SW480 (cell line): ENCODE results near the gene ZFP3.
A peak's percentile ranks its signal among the peaks of the same experiment; 100 is the strongest.
"Not testable (repeated sequence)": the region's sequence is repeated elsewhere in the genome, so short reads cannot be mapped to it uniquely, and the experiment has no call there.

Source experiments
- DNase-seq: peaks from one replicate; pipeline ENCODE4 v3.0.0-alpha.2; 2016; ENCODE audit warnings: low spot score

The ZFP3 gene

DNA sequence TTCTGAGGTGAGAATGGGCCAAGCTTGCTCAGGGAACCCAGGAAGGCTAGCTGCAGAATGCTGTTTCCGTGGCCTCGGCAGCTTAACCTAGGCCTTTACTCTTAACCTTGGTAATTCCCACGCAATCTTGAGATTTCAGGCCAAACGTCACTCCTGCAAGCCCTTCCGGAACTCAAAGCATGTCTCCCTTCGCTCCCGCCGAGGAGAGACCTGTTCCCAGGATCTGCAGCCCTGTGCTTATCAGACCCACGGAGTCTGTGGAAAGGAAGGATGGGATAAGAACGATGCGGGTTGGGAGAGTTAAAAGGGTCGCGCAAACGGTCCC is 524 bp upstream of the ZFP3 start:
- DNase-seq, result no peak

DNA sequence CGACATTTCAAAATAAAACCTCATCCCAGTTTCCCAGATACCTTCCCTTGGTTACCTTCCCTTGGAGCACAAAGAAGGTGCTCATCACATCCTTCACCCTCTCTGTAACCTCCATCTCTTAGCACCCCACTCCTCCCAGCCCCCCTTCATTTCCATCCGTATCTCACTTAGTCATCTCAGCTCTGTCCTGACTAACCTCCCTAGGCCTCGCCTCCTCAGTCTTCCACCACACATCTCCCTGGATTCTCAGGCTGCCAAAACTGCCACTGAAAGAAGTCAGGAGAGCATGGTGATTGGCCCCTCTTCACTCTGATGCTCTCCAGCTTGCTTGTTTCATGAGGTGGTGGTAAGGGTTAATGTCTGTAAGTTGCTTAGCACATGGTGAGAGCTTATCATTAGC is 2.3 kb downstream of the ZFP3 start:
- no peak for DNase-seq

- no peak for DNase-seq
Measured at GRCh38 chr17:5092218-5093010, 14.1 kb downstream of the ZFP3 start.

DNA sequence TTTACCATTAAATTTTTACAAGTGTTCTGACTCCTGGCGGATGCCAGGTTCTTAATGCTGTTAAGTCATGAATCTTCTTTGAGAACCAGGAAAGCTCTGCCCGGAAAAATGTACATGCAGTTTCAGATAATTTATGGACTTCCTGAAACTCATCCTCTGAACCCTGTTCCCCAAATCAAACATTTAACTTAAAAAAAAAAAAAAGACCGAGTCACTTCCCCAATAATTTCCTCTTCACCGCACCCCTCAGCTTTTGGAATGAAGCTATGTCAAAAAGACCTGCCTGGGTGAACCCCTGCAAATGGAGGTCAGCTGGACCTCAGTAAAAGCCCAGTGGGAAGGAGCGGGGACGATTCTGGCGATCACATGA is 18.4 kb downstream of the ZFP3 start:
- no peak for DNase-seq

DNA sequence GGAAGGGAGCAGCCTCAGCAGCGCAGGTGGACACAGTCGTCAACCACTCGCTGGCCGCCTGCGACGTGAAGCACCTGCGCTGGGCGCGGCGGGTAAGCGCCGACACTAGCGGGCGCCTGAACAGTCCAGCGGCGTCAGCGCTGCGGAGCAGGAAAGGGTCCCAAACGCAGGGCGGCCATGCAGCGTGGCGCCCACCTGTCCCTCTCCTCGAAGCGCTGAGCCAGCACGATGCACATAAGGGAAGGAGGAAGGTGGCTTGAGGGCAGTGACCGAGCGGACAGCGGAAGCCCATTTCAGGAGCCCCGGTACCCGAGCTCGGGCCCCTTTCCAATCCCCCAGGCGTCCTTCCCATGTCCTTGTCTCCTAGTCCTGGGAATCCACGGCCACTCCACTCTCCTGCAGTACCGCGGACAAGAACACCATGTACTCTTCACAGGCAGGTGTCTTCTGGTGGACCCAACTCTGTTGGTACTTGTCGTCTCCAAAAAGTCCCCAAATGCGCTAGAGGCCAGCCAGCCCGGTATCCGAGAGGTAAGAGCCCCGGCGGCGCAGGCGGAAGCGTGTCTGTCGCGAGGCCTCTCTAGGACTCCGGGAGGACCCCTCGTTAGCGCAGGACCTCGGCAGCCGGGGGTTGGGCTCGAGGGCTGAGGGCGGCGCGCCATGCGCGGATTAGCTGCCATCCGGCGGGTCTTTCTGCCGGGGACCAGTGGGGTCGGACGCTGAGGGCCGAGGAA is 19.0 kb downstream of the ZFP3 start:
- no peak for DNase-seq

DNA sequence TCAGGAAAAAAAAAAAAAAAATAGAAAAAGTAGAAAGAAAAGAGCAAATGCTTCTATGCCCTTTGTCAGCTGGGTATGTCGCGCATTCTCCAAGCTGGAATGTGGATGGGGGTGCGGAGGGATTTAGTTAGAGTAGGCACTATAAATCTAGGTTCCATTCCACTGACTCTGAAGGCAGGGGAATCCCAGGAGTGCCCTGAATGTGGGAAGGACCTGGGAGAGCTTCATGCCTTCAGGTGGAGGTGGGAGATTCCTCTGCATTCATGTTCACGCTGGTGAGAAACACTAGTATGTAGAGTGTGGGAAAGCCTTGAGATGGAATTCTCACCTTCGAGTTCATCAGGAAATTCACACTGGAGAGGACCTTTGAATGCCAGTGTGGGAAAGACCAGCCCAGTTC is 21.0 kb downstream of the ZFP3 start:
- no peak for DNase-seq

DNA sequence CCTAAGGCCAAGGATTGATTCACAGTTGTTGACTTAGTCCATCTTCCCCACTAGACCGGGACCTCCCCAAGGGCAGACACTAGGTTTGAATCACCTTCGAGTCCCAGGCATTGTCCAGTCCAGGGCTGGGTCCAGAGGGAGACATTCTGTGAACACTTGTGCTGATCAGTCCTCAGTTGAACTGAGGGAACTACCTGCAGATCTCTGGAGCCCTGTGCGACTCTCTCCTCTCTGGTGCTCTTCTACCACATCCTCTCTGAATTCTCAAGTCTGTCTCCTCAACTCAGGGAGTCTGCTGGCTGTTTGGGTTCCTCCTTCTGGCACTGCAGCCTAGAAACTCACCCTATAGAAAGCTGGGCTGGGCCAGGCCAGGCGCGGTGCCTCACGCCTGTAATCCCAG is 22.6 kb downstream of the ZFP3 start:
- DNase-seq, result no peak

GRCh38 chr17:5110816-5111215 is 32.5 kb downstream of the ZFP3 start:
- DNase-seq, result no peak

GRCh38 chr17:5111402-5112204 is 33.3 kb downstream of the ZFP3 start, which contains the start of gene ZNF232:
Gene ZNF232, minus strand, starts transcription at chr17:5111878. Its CDS starts 56 bp downstream, at chr17:5111822.
- DNase-seq, result peak; percentile 95

DNA sequence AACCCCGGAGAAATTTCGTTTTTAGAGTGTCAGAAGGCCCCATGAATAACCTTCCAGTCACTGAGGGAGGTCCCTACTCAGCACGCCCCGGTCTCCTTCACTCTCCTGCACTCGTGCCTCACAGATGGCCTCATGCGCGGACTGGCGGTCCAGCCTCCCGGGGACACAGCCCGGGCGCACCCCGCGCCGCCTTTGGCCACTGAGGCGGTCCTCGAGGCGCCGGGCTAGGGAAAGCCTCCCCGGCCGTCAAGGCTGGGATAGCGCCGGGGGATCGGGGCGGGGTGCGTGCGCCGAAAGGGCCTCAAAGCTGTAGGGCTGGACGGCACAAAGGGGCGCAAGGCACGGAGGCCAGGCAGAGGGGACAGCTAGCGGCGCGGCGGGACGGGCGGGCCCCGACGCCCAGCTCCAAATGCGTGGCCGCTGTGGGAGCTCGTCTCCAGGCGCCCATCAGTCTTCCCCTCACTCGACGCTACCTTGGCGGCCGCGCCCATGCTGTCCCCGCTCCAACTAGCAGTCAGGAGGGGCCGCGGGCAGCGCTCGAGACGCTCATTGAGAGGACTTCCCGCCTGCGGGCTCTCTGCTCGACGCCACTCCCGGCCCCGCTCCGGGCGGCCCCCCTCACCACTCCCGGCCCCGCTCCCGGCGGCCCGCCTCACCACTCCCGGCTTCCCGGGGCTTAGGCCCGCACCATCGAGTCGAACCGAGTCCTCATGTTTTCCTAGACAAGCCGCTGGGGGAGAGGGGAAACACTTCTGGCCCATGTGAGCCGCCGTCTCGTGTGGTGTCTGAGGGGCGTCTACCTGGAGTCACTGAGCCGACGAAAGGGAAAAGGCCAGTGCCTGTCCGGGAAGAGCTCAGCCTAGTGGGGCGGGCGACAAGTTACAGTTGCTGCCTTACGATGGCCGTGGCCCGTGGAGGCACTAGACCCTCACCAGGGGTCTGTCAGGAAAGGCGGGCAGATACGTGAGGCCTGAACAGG is 37.7 kb downstream of the ZFP3 start, which contains the start of gene USP6:
USP6 (plus strand) TSS at position 360 of the 979 bp plus-strand sequence. CDS start 14,336 bp downstream, outside the sequence.
- no peak for DNase-seq

- no peak for DNase-seq
Measured at GRCh38 chr17:5118219-5118618, 40.0 kb downstream of the ZFP3 start.

GRCh38 chr17:5120036-5120435 is 41.8 kb downstream of the ZFP3 start:
- no peak for DNase-seq

DNA sequence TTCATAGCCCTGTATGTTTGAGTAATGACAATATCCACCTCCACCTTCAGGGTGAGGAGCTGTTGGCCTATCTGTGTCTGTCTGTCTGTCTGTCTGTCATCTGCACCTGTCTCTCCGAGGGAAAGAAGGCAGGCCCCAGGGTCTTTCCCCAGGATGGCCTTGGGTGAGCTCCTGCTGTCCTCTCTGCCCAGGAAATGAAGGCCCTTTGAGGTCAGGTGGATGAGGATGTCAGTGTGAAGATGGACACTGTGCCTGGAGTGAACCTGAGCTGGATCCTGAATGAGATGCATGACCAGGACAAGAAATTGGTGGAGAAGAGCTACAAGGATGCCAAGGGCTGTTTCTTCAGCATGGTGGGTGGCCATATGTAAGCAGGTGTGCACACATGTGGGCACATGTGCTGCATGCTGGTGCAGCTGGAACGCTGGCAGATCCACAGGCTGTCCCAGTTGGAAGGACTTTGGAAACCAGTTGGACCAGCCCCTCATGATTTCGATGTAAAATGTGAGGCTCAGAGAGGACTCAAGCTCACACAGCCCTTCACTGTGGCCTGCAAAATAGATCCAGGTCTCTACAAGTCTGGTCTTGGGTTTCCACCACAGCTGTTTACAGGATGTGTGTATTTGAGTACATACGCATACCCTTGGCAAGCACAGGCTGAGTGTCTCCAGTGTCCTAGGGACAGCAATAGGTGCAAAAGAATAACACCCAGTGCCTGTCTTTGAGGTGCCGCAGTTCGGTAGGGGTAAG is 42.3 kb downstream of the ZFP3 start:
- DNase-seq, result not testable (repeated sequence)

DNA sequence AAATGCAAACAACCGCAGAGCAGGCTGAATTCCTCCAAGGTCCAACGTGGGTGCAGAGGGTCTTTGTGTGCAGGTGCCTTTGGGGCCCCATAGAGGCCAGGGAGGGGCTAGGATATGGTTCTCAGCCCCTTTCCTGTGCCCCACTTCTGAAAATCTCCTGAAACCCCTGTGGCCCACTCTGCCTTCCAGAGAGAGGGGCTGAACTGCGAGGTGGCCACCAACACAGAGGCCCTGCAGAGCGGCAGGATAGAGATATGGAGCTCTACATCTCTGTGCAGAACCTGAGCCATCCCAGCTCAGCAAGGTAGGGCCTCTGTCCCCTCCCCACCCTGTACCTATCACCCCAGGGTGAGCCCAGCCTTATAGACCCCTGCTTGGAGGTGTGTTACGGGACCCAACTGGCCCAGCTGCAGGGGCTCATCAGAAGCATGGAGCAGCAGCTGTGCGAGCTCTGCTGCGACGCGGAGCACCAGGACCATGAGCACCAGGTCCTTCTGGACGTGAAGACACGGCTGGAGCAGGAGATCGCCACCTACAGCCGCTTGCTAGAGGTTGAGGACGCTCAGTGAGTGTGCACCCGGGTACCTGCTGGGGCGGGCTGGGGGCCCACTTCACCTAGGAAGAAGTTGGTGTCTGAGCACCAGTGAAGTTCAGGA is 43.0 kb downstream of the ZFP3 start:
- no peak for DNase-seq

GRCh38 chr17:5122056-5122455 is 43.8 kb downstream of the ZFP3 start:
- not testable (repeated sequence) for DNase-seq

DNA sequence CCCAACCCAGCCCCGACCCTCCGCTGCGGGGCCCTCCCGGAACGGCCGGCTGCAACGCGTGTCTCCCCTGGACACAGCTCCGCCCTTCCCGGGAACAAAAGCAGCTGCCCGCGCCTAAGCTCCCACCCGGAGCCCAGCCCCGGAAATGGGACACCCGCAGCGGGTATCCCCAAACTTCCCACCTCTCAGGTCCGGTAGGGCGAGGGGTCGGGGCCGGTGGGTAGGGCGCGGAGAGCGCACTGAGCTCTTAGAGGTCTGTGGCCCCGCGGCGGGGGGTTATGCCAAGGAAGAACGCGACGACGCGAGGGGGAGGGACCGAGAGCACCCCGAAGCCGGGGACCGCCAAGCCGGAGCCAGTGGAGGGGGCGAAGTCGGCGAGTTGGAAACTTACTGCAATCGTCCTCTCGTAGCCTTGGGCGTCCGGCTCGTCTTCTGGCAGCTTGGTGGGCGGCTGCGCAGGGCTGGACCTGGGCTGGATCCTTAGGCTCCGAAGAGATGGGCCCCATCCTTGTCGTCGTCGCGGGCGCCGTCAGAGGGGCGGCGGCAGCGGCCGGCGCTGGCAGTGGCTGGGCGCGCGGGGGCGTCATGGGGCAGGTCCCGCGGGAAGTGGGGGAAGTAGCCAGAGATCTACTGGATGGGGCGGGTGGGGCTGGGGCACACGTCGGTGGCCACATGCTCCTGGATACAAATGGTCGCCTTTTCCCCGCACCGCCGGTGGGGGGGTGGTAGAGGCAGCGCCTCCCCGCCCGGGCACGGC is 44.5 kb downstream of the ZFP3 start:
- no peak for DNase-seq

- DNase-seq, result no peak
Measured at GRCh38 chr17:5123343-5124124, 45.3 kb downstream of the ZFP3 start.

- not testable (repeated sequence) for DNase-seq
Measured at GRCh38 chr17:5124125-5124760, 46.0 kb downstream of the ZFP3 start.
